ENCODE results near the gene SEPTIN12. TPM values are rescaled to one million over a fixed set of nuclear protein-coding genes. Genes with fewer than 3 reads are reported as not detected.

The SEPTIN12 gene
- total RNA-seq, 1 experiment from 2014 or later: not detected

DNA sequence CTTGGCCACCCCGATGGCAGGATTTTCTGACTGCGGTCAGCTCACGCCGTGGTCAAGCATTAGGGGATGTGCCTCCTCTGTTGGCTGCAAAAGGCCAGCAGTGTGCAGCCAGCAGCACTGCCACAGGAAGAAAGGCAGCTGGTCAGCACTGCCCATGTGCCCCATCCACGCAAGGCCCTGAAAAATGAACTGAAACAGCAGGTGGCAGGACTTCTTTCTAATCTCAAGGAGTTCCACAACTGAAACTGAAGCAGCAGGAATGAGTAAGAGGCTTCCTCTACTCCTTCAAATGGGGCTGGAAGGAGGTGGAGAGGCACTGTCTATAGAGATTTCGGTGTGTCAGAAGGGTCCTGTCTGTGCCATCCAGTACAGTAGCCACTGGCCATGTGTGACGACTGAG is 24.4 kb downstream of the SEPTIN12 start (continued):
- no peak for TF ChIP-seq JUN (CRISPR knock-in tag; IDR thresholded peaks at IDR 0.05)
- no peak for TF ChIP-seq ZNF416 (CRISPR knock-in tag; IDR thresholded peaks at IDR 0.05)

GRCh38 chr16:4762205-4762604 is 25.9 kb downstream of the SEPTIN12 start:
- Mint-ChIP-seq H3K36me3 (peaks cover 36% of the 10 kb centered on the region), H3K4me1 (peaks cover 6% of the 10 kb centered on the region), H3K27ac (no peak overlapping the region), H3K4me3 (no peak overlapping the region), H3K27me3 (ENCODE audit: low read depth) (no peaks in the 10 kb centered on the region), H3K9me3 (no peaks in the 10 kb centered on the region)
- ATAC-seq (no peak), DNase-seq (ENCODE audit: low spot score) (no peak)
- POLR2A ChIA-PET: no interaction called here
- CTCF ChIA-PET: interaction anchor here (0.9 kb wide), 1 partner anchor 28 kb away, joined by 3 read pairs; the partner anchor contains the start of genes ANKS3 and DNAAF8
- TF ChIP-seq E2F1 (CRISPR knock-in tag; IDR thresholded peaks at IDR 0.05): no peak
- TF ChIP-seq ESRRA (CRISPR knock-in tag; IDR thresholded peaks at IDR 0.05; ENCODE audit: borderline replicate concordance): no peak
- no peak for TF ChIP-seq NR3C1 (CRISPR knock-in tag; conservative IDR thresholded peaks at IDR 0.05; ENCODE audit: low read depth)
- TF ChIP-seq, protein P1, sequence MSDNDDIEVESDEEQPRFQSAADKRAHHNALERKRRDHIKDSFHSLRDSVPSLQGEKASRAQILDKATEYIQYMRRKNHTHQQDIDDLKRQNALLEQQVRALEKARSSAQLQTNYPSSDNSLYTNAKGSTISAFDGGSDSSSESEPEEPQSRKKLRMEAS (CRISPR knock-in tag; IDR thresholded peaks at IDR 0.05): no peak
- no peak for TF ChIP-seq NFATC4 (CRISPR knock-in tag; IDR thresholded peaks at IDR 0.05)
- TF ChIP-seq PRRX2 (CRISPR knock-in tag; IDR thresholded peaks at IDR 0.05): no peak
- TF ChIP-seq ZNF121 (CRISPR knock-in tag; IDR thresholded peaks at IDR 0.05): no peak
- TF ChIP-seq TP53 (CRISPR knock-in tag; IDR thresholded peaks at IDR 0.05): no peak
- no peak for TF ChIP-seq SP1 (CRISPR knock-in tag; conservative IDR thresholded peaks at IDR 0.05)
- TF ChIP-seq ATF2 (CRISPR knock-in tag; IDR thresholded peaks at IDR 0.05; ENCODE audit: borderline replicate concordance, low read depth): no peak
- no peak for TF ChIP-seq ATF1 (CRISPR knock-in tag; IDR thresholded peaks at IDR 0.05)

DNA sequence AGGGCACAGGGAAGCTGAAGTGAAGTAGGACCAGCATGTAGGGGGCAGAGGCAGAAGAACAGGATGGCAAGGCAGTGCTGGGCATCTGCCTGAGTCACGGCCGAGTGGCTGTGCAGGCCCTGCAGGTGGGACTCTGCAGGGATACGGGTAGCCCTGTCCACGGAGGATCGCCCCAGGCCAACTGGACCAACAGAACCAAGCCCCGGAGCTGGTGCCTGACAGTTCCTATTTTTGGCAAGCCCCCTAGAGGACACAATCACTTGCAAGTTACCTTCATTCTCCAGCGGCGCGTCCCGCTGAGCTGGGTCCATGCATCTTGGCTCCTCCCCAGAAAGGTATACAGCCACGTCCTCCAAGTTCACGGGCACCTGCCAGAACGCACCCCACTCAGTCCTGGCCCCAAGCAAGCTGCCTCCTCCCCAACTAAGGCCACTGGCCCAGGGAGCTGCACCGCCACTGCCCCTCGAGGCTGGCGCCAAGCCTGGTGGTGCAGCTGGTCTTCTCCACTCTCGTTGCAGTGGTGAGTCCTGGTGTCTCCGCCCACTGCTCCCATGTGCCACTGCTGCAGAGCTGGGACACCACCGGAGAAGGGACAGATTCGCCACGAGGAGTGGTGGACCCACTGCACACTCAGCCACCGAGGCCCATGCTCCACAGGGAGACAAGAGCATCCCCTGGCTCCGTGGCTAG is 27.8 kb downstream of the SEPTIN12 start:
- Mint-ChIP-seq H3K27ac (no peak overlapping the region), H3K4me1 (no peaks in the 10 kb centered on the region), H3K4me3 (no peak overlapping the region), H3K9me3 (peaks cover 6% of the 10 kb centered on the region), H3K36me3 (peaks cover 54% of the 10 kb centered on the region), H3K27me3 (ENCODE audit: low read depth) (no peaks in the 10 kb centered on the region)
- ATAC-seq: no peak
- ChIA-PET CTCF (interaction anchor here (0.7 to 1.1 kb wide), 4 partner anchors 8 to 66 kb away, joined by 3 to 4 read pairs (median 4); no protein-coding TSS in a partner anchor), POLR2A (interaction anchor here (0.6 kb wide), 1 partner anchor 226 kb away, joined by 3 read pairs; no protein-coding TSS in a partner anchor)
- DNase-seq (ENCODE audit: low spot score): no peak
- no peak for TF ChIP-seq ATF6 (CRISPR knock-in tag; IDR thresholded peaks at IDR 0.05)
- no peak for TF ChIP-seq JAZF1 (CRISPR knock-in tag; IDR thresholded peaks at IDR 0.05)
- TF ChIP-seq FOXJ3 (CRISPR knock-in tag; IDR thresholded peaks at IDR 0.05; ENCODE audit: borderline replicate concordance): no peak
- no peak for TF ChIP-seq ZNF396 (CRISPR knock-in tag; IDR thresholded peaks at IDR 0.05; ENCODE audit: borderline replicate concordance)
- no peak for TF ChIP-seq MYBL2 (CRISPR knock-in tag; IDR thresholded peaks at IDR 0.05)
- TF ChIP-seq ESRRA (CRISPR knock-in tag; IDR thresholded peaks at IDR 0.05; ENCODE audit: borderline replicate concordance): no peak
- no peak for TF ChIP-seq SP1 (CRISPR knock-in tag; conservative IDR thresholded peaks at IDR 0.05)
- TF ChIP-seq, protein P2, sequence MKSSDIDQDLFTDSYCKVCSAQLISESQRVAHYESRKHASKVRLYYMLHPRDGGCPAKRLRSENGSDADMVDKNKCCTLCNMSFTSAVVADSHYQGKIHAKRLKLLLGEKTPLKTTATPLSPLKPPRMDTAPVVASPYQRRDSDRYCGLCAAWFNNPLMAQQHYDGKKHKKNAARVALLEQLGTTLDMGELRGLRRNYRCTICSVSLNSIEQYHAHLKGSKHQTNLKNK (CRISPR knock-in tag; IDR thresholded peaks at IDR 0.05): no peak
- no peak for TF ChIP-seq TCF7 (CRISPR knock-in tag; IDR thresholded peaks at IDR 0.05; ENCODE audit: low read depth)
- no peak for TF ChIP-seq ZNF512 (CRISPR knock-in tag; IDR thresholded peaks at IDR 0.05; ENCODE audit: borderline replicate concordance)
- TF ChIP-seq, protein P3, sequence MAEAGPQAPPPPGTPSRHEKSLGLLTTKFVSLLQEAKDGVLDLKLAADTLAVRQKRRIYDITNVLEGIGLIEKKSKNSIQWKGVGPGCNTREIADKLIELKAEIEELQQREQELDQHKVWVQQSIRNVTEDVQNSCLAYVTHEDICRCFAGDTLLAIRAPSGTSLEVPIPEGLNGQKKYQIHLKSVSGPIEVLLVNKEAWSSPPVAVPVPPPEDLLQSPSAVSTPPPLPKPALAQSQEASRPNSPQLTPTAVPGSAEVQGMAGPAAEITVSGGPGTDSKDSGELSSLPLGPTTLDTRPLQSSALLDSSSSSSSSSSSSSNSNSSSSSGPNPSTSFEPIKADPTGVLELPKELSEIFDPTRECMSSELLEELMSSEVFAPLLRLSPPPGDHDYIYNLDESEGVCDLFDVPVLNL (CRISPR knock-in tag; IDR thresholded peaks at IDR 0.05; ENCODE audit: borderline replicate concordance, low read depth): no peak
- TF ChIP-seq, protein P4, sequence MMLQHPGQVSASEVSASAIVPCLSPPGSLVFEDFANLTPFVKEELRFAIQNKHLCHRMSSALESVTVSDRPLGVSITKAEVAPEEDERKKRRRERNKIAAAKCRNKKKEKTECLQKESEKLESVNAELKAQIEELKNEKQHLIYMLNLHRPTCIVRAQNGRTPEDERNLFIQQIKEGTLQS (CRISPR knock-in tag; conservative IDR thresholded peaks at IDR 0.05): no peak
